Common myeloid progenitor, CD34-positive (primary cell): Measurements from ENCODE around the gene ZNF526.

Source experiments
- CTCF ChIA-PET: fragments of 350-600 bp; sonication (Branson Sonifier 250); formaldehyde crosslinking; loops from one replicate; lab custom pipeline; 2021; ENCODE audit warnings: antibody characterized with exemption; lab: Charles Lee
- POLR2A ChIA-PET: fragments of 350-600 bp; sonication (Branson Sonifier 250); formaldehyde crosslinking; loops from one replicate; lab custom pipeline; 2021; ENCODE audit warnings: antibody characterized with exemption; lab: Charles Lee
- DNase-seq, 3 donors: peaks; one replicate each; pipeline versions ENCODE4 v3.0.0 to v3.0.0-alpha.2; 2013
- H3K27ac ChIP-seq, 2 experiments: 1 replicate in 1 of 2; 2 replicates in 1 of 2; pipeline ENCODE4 v1.7.0; 2013; ENCODE audit warnings: inconsistent platforms in 2 of 2, low read length in 2 of 2, mild to moderate bottlenecking in 2 of 2, low read depth in 1 of 2, moderate library complexity in 1 of 2; ENCODE audit not compliant: severe bottlenecking in 2 of 2, insufficient read depth in 1 of 2, poor library complexity in 1 of 2
- H3K27me3 ChIP-seq, 5 experiments: replicated peaks in 2 of 5; 1 replicate in 3 of 5; 2 replicates in 2 of 5; pipeline versions ENCODE4 v1.6.1 to v1.7.0; 2013; ENCODE audit warnings: low read length in 4 of 5, mild to moderate bottlenecking in 2 of 5, moderate library complexity in 2 of 5, inconsistent platforms in 1 of 5; ENCODE audit not compliant: insufficient read depth in 5 of 5, control insufficient read depth in 4 of 5
- H3K36me3 ChIP-seq, 4 experiments: 1 replicate in 2 of 4; 2 replicates in 2 of 4; pipeline versions ENCODE4 v1.6.1 to v1.7.0; 2013; ENCODE audit warnings: low read length in 3 of 4, control low read depth in 1 of 4, mild to moderate bottlenecking in 1 of 4; ENCODE audit not compliant: control insufficient read depth in 4 of 4, insufficient read depth in 4 of 4
- H3K4me1 ChIP-seq, 4 experiments: 1 replicate in 3 of 4; 2 replicates in 1 of 4; pipeline versions ENCODE4 v1.6.1 to v1.7.1; 2013; ENCODE audit warnings: low read length in 3 of 4, mild to moderate bottlenecking in 3 of 4, control low read depth in 1 of 4, inconsistent platforms in 1 of 4, moderate library complexity in 1 of 4; ENCODE audit not compliant: control insufficient read depth in 4 of 4, insufficient read depth in 4 of 4; ENCODE audit errors: control extremely low read depth in 1 of 4
- H3K4me3 ChIP-seq, 7 experiments: 1 replicate in 4 of 7; 2 replicates in 3 of 7; pipeline versions ENCODE4 v1.5.1 to v1.7.0; 2013; ENCODE audit warnings: mild to moderate bottlenecking in 7 of 7, low read length in 6 of 7, moderate library complexity in 6 of 7, inconsistent platforms in 2 of 7, low read depth in 2 of 7, control low read depth in 1 of 7; ENCODE audit not compliant: insufficient read depth in 4 of 7, control insufficient read depth in 1 of 7; ENCODE audit errors: extremely low read depth in 1 of 7
- H3K9me3 ChIP-seq, 5 experiments: 1 replicate in 4 of 5; 2 replicates in 1 of 5; pipeline versions ENCODE4 v1.6.1 to v1.7.1; 2013; ENCODE audit warnings: low read length in 4 of 5, mild to moderate bottlenecking in 2 of 5, inconsistent platforms in 1 of 5, low read depth in 1 of 5, moderate library complexity in 1 of 5; ENCODE audit not compliant: control insufficient read depth in 4 of 5, insufficient read depth in 2 of 5; ENCODE audit errors: control extremely low read depth in 1 of 5
- WGBS: methylation state at CpG from one replicate; pipeline ENCODE4 v1.1.5; 2013; ENCODE audit not compliant: insufficient coverage; 5-methylcytosine and 5-hydroxymethylcytosine counted together

Gene ZNF526

DNA sequence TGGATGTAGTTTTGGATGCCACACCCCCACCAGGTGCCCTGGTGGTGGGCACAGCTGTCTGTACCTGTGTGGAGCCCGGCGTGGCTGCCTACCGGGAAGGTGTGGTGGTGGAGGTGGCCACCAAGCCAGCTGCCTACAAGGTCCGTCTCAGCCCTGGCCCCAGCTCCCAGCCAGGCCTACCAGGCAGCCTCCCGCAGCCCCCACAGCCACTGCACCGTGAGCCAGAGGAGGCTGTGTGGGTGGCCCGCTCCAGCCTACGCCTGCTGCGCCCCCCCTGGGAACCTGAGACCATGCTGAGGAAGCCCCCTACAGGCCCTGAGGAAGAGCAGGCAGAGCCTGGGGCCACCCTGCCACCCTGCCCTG, 52.4 kb downstream of the ZNF526 start:
- Histone ChIP-seq H3K4me1 (peaks cover 7 to 60% (median 42%) of the 10 kb centered on the region in 4 experiments), H3K36me3 (peaks cover 0 to 50% (median 25%) of the 10 kb centered on the region in 4 experiments), H3K27me3 (no peaks in the 10 kb centered on the region), H3K4me3 (no peak overlapping the region), H3K27ac (no peak overlapping the region), H3K9me3 (no peaks in the 10 kb centered on the region)
- CTCF ChIA-PET, result interaction anchor here (0.8 to 1.7 kb wide), 2 partner anchors 11 to 27 kb away, joined by 3 to 12 read pairs; no protein-coding TSS in a partner anchor
- no peak for DNase-seq
- WGBS, result 89% methylated on average over 8 of the region's 9 CpGs
- POLR2A ChIA-PET, result no interaction called here

DNA sequence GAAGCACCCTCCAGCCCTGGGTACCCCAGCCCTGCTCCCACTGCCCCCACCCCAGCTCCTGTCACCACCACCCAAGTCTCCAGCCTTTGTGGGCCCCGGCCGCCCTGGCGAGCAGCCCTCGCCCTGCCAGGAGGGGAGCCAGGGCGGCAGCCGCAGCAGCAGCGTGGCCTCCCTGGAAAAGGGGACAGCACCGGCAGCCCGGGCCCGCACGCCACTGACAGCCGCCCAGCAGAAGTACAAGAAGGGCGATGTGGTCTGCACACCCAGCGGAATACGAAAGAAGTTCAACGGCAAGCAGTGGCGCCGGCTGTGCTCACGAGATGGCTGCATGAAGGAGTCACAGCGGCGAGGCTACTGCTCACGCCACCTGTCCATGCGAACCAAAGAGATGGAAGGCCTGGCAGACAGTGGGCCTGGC, 52.9 kb downstream of the ZNF526 start:
- Histone ChIP-seq H3K27me3 (no peaks in the 10 kb centered on the region), H3K27ac (no peak overlapping the region), H3K36me3 (peaks cover 0 to 50% (median 25%) of the 10 kb centered on the region in 4 experiments), H3K9me3 (no peaks in the 10 kb centered on the region), H3K4me3 (no peak overlapping the region), H3K4me1 (peaks cover 4 to 60% (median 42%) of the 10 kb centered on the region in 4 experiments)
- no peak for DNase-seq
- 94% methylated on average over 22 of the region's 23 CpGs for WGBS
- ChIA-PET POLR2A (no interaction called here), CTCF (interaction anchor here (0.8 to 1.7 kb wide), 2 partner anchors 12 to 27 kb away, joined by 3 to 12 read pairs; no protein-coding TSS in a partner anchor)

DNA sequence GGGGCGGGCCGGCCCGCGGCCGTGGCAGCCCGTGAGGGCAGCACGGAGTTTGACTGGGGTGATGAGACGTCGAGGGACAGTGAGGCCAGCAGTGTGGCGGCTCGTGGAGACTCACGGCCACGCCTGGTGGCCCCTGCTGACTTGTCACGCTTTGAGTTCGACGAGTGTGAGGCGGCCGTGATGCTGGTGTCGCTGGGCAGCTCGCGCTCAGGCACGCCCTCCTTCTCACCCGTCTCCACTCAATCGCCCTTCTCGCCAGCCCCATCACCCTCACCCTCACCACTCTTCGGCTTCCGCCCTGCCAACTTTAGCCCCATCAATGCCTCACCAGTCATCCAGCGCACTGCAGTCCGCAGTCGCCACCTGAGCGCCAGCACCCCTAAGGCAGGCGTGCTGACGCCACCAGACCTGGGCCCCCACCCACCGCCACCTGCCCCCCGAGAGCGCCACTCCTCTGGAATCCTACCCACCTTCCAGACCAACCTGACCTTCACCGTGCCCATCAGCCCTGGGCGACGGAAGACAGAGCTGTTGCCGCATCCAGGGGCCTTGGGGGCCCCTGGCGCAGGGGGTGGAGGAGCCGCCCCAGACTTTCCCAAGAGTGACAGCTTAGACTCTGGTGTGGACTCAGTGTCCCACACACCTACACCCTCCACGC, 53.4 kb downstream of the ZNF526 start:
- Histone ChIP-seq H3K9me3 (no peaks in the 10 kb centered on the region), H3K4me3 (no peak overlapping the region), H3K36me3 (peaks cover 0 to 50% (median 25%) of the 10 kb centered on the region in 4 experiments), H3K4me1 (peaks cover 4 to 64% (median 46%) of the 10 kb centered on the region in 4 experiments), H3K27me3 (no peaks in the 10 kb centered on the region), H3K27ac (no peak overlapping the region)
- ChIA-PET CTCF (interaction anchor here (1.2 to 1.6 kb wide), 3 partner anchors 28 to 138 kb away, joined by 3 to 6 read pairs (median 3); no protein-coding TSS in a partner anchor), POLR2A (no interaction called here)
- 98% methylated on average over 36 of the region's 43 CpGs for WGBS
- no peak for DNase-seq

DNA sequence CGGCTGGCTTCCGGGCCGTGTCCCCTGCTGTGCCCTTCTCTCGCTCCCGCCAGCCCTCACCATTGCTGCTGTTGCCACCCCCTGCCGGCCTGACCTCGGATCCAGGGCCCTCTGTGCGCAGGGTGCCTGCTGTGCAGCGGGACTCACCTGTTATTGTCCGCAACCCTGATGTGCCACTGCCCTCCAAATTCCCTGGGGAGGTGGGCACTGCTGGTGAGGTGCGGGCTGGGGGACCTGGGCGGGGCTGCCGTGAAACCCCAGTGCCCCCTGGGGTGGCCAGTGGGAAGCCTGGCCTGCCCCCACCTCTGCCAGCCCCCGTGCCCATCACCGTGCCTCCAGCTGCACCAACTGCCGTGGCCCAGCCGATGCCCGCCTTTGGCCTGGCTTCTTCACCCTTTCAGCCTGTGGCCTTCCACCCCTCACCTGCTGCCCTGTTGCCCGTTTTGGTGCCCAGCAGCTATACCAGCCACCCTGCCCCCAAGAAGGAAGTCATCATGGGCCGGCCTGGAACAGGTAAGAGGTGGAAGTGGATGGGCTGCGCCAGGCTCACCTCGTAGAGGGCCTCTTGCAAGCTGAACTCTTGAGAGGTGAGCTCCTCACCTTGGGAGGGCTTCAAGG, 54.1 kb downstream of the ZNF526 start:
- H3K36me3 ChIP-seq, result peaks cover 0 to 50% (median 25%) of the 10 kb centered on the region in 4 experiments
- WGBS, result 94% methylated on average over 21 of the region's 22 CpGs
- H3K4me1 ChIP-seq, result peaks cover 4 to 71% (median 53%) of the 10 kb centered on the region in 4 experiments
- no peaks in the 10 kb centered on the region for H3K27me3 ChIP-seq
- no peak overlapping the region for H3K4me3 ChIP-seq
- POLR2A ChIA-PET, result interaction anchor here (0.7 kb wide), 1 partner anchor 28 kb away, joined by 3 read pairs; no protein-coding TSS in a partner anchor
- CTCF ChIA-PET, result interaction anchor here (0.8 to 1.6 kb wide), 4 partner anchors 13 to 139 kb away, joined by 3 to 6 read pairs (median 3); no protein-coding TSS in a partner anchor
- no peak overlapping the region for H3K27ac ChIP-seq
- no peaks in the 10 kb centered on the region for H3K9me3 ChIP-seq
- DNase-seq, result no peak

DNA sequence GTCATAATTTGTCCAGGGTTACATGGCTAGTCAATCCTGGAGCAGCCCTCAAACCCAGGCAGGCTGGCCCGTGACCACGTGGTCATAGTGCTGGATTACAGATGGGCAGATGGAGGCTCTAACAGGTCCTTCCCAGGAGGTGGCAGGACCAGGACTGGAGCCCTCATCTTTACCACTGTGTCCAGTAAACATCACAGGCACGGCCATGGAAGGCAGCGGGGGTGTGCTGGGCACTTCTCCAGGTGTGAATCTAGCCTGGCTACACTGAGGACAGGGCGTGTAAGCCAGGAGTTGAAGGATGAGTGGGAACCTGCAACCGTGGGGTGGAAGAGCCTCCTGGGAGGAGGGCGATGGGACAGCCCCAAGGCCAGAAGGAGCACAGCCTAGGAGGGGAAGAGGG, 55.0 kb downstream of the ZNF526 start:
- CTCF ChIA-PET, result interaction anchor here (0.8 to 1.6 kb wide), 4 partner anchors 14 to 140 kb away, joined by 3 to 6 read pairs (median 3); no protein-coding TSS in a partner anchor
- H3K4me3 ChIP-seq, result no peak overlapping the region

DNA sequence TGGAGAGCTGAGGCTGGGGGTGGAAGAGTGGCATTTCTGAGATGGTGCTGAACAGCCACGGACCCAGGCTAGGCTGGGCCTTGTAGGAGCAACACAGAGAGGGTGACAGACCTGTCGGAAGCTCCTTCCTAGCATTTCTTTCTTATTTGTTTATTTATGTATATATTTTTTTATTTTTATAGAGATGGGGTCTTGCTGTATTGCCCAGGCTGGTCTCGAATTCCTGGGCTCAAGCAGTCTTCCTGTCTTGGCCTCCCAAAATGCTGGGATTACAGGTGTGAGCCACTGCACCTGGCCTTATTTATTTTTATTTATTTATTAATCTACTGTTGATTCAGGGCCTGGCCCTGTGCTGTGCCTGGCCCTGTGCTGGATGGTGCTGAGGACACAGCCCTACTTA, 55.4 kb downstream of the ZNF526 start:
- no peak for DNase-seq
- Histone ChIP-seq H3K27me3 (no peaks in the 10 kb centered on the region), H3K36me3 (peaks cover 0 to 50% (median 25%) of the 10 kb centered on the region in 4 experiments), H3K9me3 (no peaks in the 10 kb centered on the region), H3K4me1 (peaks cover 0 to 65% (median 51%) of the 10 kb centered on the region in 4 experiments), H3K4me3 (no peak overlapping the region), H3K27ac (no peak overlapping the region)
- CTCF ChIA-PET, result no interaction called here
- POLR2A ChIA-PET, result no interaction called here
- 100% methylated on average over 1 of the region's 3 CpGs for WGBS

More for the DNA sequence above, 55.0 kb downstream of the ZNF526 start:
- Histone ChIP-seq H3K27me3 (no peaks in the 10 kb centered on the region), H3K9me3 (no peaks in the 10 kb centered on the region), H3K36me3 (peaks cover 0 to 50% (median 25%) of the 10 kb centered on the region in 4 experiments), H3K4me1 (peaks cover 0 to 69% (median 53%) of the 10 kb centered on the region in 4 experiments), H3K27ac (no peak overlapping the region)
- DNase-seq, result no peak
- WGBS, result 96% methylated on average over 5 of the region's 7 CpGs
- POLR2A ChIA-PET, result no interaction called here
